ENCODE measurements around the gene TKFC. TPM values are rescaled to one million over a fixed set of nuclear protein-coding genes. Genes with fewer than 3 reads are reported as not detected.

Gene TKFC
- total and polyA plus RNA-seq, 9 of the 15 experiments (the other 6 are each of a cell fraction or from before 2014, with no cell fraction given), result 2.0 to 61.7 (median 28.5) TPM

DNA sequence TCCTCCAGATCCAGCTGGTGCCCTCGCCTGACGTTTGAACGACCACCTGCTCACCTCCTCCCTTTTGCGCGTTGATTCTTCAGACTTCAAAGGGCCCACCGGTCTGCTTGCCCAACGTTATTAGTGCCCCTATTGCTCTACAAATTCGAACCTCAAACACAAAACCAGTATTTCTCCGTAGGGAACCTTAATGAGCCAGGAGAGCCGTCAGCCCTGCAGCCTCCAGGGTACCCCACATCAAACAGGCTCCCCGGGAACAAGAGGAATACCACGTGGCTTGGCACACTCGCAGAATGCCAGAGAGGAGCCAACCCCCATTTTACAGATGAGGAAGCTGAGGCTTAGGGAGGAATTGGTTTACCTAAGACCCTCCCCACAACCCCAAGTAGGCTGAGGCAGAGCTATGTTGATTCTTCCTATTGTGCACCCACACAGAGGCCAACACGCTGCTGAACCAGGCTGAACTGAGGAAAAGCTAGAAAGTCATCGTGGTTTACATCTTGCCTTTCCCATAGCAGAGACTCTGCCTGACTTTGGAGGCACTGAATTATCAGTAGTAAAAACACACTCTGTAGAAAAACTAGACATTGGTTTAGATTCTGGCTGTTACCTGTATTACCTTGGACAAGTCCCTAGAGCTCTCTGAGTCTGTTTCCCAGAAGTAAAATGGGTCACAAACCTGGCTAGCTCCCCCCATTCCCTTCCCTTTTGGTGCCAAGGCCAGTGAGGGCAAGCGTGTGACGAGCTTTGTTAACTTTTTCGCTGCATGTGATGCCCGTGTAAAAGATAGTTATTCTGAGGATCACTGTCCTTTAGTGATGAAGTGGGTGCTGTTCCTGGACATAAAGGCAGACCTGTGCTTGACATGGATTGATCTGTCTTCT is 764 bp downstream of the TKFC start (continued):
- TF ChIP-seq, protein P1, sequence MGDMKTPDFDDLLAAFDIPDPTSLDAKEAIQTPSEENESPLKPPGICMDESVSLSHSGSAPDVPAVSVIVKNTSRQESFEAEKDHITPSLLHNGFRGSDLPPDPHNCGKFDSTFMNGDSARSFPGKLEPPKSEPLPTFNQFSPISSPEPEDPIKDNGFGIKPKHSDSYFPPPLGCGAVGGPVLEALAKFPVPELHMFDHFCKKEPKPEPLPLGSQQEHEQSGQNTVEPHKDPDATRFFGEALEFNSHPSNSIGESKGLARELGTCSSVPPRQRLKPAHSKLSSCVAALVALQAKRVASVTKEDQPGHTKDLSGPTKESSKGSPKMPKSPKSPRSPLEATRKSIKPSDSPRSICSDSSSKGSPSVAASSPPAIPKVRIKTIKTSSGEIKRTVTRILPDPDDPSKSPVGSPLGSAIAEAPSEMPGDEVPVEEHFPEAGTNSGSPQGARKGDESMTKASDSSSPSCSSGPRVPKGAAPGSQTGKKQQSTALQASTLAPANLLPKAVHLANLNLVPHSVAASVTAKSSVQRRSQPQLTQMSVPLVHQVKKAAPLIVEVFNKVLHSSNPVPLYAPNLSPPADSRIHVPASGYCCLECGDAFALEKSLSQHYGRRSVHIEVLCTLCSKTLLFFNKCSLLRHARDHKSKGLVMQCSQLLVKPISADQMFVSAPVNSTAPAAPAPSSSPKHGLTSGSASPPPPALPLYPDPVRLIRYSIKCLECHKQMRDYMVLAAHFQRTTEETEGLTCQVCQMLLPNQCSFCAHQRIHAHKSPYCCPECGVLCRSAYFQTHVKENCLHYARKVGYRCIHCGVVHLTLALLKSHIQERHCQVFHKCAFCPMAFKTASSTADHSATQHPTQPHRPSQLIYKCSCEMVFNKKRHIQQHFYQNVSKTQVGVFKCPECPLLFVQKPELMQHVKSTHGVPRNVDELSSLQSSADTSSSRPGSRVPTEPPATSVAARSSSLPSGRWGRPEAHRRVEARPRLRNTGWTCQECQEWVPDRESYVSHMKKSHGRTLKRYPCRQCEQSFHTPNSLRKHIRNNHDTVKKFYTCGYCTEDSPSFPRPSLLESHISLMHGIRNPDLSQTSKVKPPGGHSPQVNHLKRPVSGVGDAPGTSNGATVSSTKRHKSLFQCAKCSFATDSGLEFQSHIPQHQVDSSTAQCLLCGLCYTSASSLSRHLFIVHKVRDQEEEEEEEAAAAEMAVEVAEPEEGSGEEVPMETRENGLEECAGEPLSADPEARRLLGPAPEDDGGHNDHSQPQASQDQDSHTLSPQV (IDR thresholded peaks at IDR 0.05), result peak; percentile 42; the same call in 1 of the 2 replicates
- no peak for TF ChIP-seq HDGF (IDR thresholded peaks at IDR 0.05)
- peak; percentile 75 for TF ChIP-seq ADNP (tag; IDR thresholded peaks at IDR 0.05)
- TF ChIP-seq NELFE (IDR thresholded peaks at IDR 0.05; ENCODE audit: insufficient read depth, insufficient read length), result no peak
- no peak for TF ChIP-seq ZNF507 (tag; conservative IDR thresholded peaks at IDR 0.05)
- no peak for TF ChIP-seq ZNF551 (CRISPR knock-in tag; IDR thresholded peaks at IDR 0.05)
- TF ChIP-seq GTF2A2 (tag; IDR thresholded peaks at IDR 0.05), result no peak
- TF ChIP-seq ZNF318 (IDR thresholded peaks at IDR 0.05; ENCODE audit: borderline replicate concordance in 1 of 2, low read depth in 1 of 2), result no peak
- TF ChIP-seq, protein P2, sequence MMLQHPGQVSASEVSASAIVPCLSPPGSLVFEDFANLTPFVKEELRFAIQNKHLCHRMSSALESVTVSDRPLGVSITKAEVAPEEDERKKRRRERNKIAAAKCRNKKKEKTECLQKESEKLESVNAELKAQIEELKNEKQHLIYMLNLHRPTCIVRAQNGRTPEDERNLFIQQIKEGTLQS (IDR thresholded peaks at IDR 0.05), result no peak
- TF ChIP-seq, protein P2 (CRISPR knock-in tag; conservative IDR thresholded peaks at IDR 0.05), result 0 out of 2 replicates have a peak, but pooled peaks have one; percentile 9
- TF ChIP-seq TEAD1 (CRISPR knock-in tag; IDR thresholded peaks at IDR 0.05), result no peak
- no peak for TF ChIP-seq RB1 (IDR thresholded peaks at IDR 0.05; ENCODE audit: low read depth)

Data from K562 (cell line).